Ecto neural progenitor cell (in vitro differentiated cells): Measurements from ENCODE around the gene FANCL.
"Not testable (repeated sequence)": the region's sequence is repeated elsewhere in the genome, so short reads cannot be mapped to it uniquely, and the experiment has no call there.

Source experiments
- DNase-seq: peaks from one replicate; pipeline ENCODE4 v3.0.0-alpha.2; 2018; ENCODE audit warnings: low spot score

FANCL gene

DNA sequence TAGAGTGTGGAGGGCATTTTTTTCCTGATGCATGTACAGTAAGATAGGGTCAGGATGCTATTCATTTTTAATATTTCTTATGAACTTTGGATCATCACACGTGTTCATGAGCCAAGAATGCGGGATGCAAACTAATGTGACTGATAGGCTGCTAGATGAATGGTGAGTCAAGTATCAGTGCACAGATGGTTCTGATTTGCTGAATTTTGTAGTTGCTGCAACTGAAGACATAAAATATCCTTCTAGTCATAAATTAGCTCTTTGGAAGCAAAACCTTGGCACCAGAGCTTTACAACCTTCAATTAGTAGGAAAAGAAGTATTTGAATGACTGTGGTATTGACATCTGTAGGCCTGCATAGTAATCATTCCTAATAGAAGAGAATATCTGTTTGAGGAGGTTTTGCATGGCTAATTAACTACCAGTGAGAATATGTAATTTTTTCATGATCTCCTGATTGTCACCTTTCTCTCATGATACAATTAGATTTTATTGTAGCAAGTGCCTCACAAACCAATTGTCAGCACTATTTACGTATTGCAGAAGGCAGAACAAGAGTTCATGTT lies 100.5 kb downstream of the FANCL start:
- no peak for DNase-seq

DNA sequence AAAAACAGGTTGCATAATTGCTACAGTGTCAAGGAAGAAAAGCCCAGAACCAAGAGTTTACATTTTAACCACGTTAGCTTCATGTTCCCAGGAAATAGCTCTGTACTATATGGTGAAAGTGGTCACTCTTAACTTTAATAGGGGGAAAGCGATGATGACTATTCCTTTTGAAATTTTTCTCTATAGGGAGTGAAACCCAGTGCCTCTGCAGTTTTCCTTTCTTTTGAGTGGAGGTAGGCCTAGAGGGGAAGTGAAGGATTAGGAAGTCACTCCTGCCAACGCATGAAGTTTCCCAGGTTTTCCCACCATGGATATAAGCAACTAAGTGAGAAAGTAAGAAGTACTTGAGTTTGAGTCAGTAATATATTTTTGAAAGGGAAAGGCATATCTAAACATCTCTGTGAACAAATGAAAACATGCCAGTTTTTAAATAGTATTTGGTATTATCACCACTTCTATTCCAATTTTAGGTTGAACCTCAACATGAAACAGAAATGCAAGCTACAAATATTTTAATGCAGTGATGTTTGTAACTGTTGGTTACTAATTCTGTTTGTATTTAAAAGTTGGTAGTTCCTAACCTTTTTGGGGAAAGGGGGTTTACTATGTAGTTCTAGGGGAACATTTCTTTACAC lies 102.6 kb downstream of the FANCL start:
- DNase-seq = no peak

DNA sequence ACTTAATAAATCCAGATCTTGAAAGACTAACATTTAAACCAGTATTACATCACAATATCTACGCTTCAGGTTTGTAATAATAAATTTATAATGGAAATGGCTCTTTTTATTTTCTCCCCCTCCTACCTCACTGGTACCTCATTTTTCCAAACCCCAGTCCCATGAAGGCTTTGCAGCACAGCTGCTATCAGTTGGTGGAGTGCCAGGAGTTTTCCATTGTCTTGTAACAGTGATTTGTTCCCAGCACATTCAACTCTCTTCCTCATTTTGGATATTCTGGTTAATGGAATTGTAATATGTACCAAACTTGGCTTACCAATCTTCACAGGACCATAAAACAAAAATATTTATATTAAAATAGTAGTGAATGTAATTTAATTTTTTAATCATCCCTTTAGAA lies 103.3 kb downstream of the FANCL start:
- no peak for DNase-seq

DNA sequence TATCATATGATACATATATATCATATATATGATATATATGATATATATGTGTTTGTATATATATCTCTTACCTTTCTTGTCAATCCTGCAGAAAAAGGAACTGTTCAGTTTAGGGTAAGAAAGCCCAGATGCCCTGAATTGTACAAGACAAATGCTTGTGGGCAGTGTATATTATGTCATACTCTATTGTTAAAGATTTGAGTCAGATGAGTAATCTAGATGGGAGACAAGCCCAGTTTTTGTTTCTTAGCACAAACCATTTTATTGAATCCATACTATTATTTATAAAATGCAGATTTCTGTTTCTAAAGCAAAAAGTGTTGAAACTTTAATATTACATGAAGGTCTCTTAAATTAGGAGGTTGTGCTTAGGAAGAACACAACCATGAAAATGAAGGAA lies 103.9 kb downstream of the FANCL start:
- no peak for DNase-seq

DNA sequence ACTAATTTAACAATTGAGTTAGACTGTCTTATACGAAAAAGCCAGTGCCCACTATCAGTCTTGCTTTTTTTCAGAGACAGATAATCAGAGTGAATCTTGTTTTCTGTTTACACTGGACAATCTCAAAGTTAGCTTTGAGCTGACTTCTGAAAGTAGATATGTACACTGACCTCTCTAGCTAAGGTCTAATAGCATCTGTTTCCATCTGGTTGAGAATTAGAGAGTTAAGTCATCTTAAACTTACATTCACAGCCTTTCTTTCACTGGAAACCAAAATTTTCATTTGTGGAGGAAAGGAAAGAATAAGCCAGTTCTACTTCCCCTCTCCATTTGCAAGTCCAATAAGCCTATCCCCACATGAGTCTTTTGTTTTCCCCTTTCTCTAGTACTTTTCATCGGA lies 105.3 kb downstream of the FANCL start:
- no peak for DNase-seq

DNA sequence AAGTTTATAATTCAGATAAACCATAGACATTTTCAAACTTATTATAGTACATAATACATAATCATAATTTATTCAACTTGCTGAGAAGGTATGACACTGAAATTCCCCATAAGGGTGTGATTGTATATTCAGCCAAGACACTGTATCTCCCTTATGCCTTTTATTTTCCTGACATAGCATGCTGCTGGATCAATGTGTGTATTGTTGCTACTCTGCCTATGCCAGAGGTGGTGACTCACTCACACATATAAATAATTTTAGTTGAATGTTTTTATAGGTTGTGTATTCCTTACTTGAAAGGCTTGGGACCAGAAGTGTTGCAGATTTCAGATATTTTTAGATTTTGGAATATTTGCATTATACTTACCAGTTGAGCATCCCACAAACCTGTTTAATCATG lies 107.7 kb downstream of the FANCL start:
- DNase-seq = no peak

DNA sequence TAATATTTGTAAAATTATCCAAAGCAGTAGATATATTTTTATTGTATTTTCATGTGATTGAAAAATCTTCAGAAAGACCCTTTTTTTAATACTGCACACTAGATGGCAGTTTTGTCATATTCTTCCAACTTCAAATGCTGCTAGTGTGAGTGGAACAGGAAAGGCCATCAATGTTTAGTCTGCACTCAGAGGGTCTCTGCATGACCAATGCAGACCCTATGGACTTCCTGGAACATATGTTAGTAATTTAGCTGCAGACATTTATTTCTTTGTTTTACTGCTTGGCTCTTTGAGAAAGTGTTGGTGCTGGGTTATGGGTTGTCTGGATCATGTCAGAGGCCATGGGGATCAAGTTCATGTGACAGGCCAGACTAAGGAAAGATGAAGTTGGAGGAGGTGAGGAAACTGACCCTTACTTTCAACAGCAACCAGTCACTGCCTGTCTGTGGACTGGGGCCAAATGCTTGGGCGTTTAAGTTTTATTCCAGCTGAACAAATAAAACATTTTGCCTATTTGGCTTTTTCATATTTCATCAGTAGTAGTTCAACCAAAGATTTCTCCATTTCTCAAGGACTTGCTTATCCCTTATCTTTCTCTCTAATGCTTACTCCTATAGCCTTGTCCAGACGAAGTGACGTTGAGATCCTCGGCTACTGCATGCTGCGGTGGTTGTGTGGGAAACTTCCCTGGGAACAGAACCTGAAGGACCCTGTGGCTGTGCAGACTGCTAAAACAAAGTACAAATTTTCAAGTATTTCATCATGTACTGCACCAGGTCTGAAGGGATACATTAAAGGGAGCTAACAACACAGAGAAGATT lies 109.7 kb downstream of the FANCL start:
- DNase-seq = no peak

DNA sequence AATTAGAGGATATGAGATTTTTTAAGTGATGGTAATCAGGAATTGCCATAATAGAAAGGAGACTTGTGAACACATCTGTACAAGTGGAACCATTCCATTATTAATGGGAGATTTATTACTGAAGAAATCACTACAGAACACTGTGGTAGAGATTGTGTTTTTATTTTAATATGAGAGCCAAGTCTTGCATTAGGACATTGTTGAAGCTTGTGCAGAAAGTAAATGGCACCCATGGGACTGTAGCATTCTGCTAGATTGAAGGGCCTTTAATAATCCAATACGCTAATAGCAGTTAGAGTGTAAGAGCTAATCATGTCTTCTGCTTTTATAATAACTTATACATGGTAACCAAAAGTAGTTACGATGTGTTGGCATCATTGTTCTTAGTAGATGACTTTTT lies 110.9 kb downstream of the FANCL start:
- no peak for DNase-seq

DNA sequence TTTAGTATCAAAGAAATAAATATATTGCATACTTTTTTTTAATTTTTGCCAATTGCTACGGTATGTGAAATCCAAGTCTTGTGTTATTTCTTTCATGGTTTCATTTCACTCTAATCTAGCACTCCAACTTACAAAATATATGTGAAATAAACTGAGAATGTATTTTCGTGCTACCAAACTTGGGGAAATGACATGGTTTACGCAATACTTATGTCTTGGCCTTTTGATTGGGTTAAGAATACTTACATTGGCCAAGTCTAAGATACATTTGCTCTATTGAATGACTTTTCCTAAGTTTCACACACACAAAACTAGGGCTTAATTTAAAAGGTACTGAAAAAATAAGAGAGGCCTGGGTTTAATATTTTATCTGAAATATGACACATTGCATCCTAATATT lies 114.0 kb downstream of the FANCL start:
- DNase-seq = no peak

DNA sequence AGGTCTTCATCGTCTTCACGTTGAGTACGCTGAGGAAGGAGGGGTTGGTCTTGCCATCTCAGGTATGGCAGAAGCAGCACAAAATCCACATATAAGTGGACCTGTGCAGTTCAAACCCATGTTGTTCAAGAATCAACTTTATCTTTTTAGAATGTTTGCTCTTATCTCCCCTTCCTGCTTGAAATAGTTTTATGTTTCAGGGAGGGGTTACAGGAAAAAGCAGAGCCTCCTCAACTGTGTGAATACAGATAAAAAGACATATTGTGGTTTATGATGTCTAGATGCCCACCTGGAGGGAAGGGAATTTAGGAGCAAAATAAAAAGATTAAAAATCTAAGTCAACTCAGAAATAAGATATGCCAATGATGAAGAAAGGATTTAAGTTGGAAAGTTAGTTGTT lies 118.6 kb downstream of the FANCL start:
- no peak for DNase-seq

DNA sequence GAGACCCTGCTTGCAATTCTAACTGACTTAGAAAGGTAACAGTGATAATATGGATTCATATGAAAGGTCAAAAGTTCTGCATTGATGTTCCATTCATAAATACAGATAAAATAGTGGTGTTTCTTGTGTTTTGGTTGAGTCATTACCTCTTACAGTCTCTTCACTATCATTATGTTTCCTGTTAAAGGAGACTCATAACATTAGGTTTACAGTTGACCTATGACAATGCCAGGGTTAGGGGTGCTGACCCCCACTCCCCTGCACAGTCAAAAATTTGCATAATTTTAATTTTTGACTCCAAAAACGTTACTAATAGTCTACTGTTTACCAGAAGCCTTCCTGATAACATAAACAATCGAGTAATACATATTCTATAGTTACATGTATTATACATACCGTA lies 119.1 kb downstream of the FANCL start:
- no peak for DNase-seq

DNA sequence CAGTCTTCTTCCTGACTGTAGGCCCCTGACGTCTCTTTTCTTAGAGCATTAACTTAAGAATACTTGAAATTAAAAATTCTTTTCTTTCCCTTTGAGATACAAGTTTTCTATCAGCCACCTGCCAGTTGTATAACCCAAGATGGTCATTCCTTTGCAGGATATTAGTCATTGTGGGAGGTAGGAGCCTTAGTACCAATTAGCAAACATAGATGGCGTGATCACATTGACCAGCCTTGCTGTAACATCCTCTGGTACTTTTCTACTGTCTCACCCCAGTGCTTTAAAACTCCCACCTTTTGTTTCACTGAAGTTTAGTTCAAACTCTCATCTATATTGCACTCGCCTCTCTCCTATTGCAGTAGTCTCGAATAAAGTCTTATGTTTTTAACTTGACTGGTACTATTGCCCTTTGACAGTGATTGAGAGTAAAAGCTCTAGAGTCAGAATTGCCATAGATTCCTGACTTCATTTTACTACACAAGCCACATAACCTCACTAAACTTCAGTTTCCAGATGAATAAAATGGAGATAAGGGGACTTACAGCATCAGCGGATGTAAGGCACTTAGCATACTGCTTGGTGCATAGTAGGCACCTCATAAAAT lies 120.4 kb downstream of the FANCL start:
- DNase-seq = no peak

DNA sequence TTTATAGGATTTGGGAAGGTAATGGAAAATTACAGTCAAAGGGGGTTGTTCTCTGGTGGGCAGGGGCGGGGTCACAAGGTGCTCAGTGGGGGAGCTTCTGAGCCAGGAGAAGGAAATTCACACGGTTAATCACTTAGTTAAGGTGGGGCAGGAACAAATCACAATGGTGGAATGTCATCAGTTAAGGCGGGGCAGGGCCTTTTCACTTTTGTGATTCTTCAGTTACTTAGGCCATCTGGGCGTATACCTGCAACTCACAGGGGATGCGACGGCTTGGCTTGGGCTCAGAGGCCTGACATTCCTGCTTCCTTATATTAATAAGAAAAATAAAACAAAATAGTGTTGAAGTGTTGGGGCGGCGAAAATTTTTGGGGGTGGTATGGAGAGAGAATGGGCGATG lies 127.6 kb downstream of the FANCL start:
- not testable (repeated sequence) for DNase-seq

DNA sequence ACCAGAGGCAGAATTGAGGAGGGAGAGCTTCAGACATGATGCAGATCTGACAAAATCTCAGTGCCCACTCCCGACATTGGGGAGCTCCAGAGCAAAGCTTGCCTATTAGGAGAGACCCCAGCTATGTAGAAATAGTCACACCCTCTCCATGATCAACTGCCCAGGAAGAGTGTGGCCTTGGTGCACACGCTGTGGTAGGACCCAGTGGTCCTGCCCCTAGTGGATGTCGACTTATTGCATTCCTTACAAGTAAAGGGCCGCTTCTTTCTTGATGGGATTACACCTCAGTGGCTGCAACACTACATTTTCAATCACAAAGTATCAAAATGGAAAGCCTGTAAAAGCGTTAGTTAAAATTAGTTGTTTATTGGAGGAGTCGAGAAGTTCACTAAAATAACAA lies 130.4 kb downstream of the FANCL start:
- DNase-seq = no peak

DNA sequence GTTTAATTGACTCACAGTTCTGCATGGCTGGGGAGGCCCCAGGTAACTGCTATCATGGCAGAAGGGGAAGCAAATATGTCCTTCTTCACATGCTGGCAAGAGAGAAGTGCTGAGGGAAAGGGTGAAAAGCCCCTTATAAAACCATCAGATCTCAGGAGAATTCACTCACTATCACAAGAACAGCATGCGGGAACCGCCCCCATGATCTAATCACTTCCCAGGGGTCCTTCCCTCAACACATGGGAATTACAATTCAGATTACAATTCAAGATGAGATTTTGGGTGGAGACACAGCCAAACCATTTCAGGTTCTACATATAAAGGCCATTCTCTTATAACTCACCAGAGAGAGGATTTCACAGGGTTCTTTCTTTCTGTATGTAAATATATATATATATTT lies 131.6 kb downstream of the FANCL start:
- DNase-seq = no peak
